Islet of Langerhans (tissue), 1 donor: Measurements from ENCODE around the gene SLC2A1.

ENCODE experiments used
- FAIRE-seq: peaks from one replicate; lab custom pipeline; 2011; peaks lifted over from hg19 to GRCh38; lab: Jason Lieb, UNC

The SLC2A1 gene

GRCh38 chr1:42979896-42980800 is 21.5 kb upstream of the SLC2A1 start:
- no peak for FAIRE-seq

DNA sequence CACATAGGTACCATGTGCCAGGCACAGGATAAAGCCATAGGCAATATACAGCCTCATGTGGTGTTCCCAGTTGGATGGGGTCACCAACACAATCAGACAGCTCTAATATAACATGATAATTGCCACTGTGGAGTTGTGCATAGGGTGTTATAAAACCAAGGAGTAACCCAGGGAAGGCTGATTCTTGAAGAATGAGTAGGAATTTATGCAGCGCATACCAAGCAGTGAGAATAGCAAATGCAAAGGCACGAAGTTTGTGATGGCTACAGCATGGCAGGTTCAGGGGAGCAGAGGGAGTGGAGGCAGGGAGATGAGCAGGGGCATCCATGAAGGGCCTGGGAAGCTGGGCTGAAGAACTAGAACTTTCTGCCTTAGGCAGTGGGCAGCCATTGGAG is 20.4 kb upstream of the SLC2A1 start:
- FAIRE-seq = no peak

DNA sequence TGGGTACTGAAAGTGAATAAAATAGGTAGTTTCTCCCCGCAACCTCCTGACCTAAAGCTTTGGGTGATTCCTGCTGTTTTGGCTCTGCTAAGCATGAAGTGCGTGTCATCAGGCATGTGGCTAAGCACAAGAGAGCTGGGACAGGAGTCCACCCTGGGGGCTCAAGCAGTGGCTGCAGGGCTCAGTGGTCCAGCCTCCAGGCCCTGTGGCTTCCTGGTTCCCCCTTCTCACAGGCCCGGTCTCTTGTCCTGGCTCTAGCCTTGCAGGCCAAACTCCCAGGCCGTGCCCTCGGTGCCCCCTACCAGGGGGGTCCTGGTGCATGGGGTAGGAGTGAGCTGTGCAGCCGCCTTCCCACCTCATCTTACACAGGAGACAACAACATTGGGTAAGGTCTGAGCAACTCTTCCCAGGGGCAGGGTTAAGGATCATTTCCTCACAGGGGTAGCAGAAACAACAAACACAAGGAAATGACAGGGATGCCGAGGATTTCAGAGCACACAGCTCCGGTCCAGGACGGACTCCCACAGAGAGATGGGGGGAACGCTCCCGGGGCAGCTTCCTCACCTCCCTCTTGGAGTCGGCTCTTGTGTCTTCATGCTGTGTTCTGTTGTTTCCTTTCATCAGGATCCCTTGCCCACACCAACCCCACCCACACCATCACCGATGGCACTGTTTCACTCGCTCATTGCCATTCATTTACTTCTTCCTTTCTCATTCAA is 19.8 kb upstream of the SLC2A1 start:
- no peak for FAIRE-seq

DNA sequence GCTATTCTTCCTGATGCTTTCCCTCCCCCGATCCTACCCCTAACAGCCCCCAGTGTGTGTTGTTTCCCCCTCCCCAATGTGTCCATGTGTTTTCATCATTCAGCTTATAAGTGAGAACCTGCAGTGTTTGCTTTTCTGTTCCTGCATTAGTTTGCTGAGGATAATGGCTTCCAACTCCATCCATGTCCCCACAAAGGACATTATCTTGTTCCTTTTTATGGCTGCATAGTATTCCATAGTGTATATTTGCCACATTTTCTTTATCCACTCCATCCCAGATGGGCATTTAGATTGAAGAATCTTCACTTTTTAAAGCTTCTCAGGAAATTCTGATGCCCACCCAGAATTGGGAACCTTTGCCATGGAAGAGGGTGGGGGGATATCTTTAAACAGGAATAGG is 19.0 kb upstream of the SLC2A1 start:
- no peak for FAIRE-seq

- no peak for FAIRE-seq
These were observed 17.0 kb upstream of the SLC2A1 start for GRCh38 chr1:42975561-42976225.

GRCh38 chr1:42974767-42975437 is 16.2 kb upstream of the SLC2A1 start:
- FAIRE-seq = no peak

DNA sequence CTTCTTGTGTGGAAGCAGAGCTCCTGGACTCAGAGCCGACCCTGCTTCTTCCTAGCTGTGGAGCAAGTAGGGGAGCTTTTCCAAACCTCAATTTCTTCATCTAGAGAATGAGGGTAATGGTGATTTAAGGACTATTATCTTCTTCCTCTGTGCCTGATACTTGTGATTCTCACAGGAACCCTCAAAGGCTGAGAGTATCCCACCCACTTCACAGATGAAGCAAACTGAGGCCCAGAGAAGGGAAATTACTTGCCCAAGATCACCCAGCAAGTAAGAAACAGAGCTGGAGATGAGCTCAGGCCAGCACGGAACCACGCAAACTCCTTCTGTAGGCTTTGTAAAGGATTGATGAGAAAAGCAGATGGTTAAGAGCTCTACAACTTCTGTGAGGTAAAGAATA is 15.1 kb upstream of the SLC2A1 start:
- FAIRE-seq = no peak

DNA sequence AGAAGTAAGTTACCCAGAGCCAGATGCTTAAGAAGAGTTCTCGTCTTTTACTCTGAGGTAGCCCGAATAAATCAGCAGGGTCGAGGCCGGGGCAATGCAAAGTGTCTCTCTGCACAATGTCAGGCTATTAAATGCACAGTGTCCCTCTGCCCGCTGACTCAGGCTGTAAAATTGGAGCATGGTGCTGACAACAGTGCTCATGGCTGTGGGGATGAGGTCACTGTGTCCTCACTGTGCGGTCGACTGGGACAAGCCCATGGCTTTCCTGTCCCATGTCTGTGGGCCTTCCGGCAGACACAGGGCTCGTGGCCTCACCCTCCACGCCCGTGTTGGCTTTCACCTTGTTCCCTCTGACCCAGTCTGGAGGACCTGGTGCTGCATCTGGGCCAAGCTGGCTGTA is 14.6 kb upstream of the SLC2A1 start:
- no peak for FAIRE-seq

DNA sequence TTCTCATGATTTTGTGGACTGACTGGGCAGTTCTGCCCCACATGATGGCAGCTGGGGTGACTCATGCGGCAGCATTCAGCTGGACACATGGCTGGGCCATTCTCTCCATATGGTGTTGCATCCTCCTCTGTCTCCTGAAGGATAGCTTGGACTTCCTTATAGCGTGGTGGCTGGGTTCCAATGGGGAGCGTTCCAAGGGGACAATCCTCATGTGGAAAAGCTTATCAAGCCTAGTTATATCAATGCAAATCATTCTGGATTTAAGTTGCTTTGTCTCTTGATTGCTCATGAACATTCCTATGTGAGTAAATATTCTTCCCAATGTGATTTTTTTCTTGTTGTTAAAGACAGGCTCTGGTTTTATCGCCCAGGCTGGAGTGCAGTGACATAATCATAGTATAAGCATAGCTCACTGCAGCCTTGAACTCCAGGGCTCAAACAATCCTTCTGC is 13.2 kb upstream of the SLC2A1 start:
- FAIRE-seq = no peak

GRCh38 chr1:42970143-42970542 is 11.5 kb upstream of the SLC2A1 start:
- no peak for FAIRE-seq

DNA sequence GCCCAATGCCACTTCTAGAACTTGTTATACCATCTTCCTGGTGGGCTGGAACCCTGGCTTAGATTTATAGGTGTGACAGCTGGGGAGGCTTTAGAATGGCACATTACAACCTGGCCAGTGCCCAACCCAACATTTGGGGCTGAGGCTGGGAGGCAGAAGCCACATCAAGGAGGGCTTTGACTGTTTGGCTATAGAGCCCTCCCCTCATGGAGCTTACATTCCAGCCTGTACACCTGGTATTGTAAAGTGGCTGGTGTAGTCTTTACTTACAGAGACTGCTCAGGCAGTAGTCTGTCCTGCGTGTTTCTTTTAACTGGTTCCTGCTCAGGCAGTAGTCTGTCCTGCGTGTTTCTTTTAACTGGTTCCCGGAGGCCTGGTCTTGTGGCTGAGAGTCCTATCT is 10.0 kb upstream of the SLC2A1 start:
- FAIRE-seq = no peak

DNA sequence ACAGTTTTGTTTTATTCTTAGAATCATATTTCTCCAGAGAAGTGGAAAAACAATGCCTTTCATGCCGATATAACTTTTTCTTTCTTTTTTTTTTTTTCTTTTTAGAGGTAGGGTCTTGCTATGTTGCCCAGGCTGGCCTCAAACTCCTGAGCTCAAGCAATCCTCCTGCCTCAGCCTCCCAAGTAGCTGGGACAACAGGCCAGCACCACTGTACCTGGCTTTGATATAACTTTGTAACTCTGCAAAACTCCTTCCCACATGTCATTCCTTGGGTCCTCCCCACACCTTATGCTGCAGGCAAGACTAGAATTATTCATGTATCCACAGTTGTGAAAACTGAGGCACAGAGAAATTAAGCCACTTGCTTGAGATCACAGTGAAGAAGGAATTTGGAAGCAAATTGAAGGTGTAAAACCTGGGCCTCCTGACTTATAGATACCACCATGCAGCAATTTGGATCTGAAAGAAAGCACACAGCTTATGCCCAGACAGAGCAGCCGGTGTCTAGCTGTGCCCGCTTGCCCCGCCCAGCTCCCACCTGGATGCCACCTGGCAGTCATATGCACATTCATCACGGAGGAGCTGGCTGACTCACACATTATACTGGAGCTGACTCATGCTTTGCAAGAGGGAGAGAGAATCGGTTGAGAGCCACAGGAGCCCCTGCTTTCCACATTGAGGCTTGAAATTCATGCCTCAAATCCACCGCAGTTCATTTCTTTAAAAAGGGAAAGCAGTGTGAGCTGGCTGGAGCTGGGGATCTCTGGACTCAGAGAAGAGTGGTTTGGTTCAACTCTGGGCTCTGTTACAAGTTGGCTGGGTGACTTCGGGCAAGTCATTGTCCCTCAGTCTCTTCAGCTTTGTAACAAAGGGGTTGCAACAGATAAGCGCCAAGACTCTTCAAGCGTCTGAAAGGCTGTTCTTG is 8.3 kb upstream of the SLC2A1 start:
- peak; percentile 95 for FAIRE-seq

- FAIRE-seq = no peak
These were observed 6.7 kb upstream of the SLC2A1 start for GRCh38 chr1:42965378-42965777.

GRCh38 chr1:42964044-42964812 is 5.6 kb upstream of the SLC2A1 start:
- FAIRE-seq = no peak

DNA sequence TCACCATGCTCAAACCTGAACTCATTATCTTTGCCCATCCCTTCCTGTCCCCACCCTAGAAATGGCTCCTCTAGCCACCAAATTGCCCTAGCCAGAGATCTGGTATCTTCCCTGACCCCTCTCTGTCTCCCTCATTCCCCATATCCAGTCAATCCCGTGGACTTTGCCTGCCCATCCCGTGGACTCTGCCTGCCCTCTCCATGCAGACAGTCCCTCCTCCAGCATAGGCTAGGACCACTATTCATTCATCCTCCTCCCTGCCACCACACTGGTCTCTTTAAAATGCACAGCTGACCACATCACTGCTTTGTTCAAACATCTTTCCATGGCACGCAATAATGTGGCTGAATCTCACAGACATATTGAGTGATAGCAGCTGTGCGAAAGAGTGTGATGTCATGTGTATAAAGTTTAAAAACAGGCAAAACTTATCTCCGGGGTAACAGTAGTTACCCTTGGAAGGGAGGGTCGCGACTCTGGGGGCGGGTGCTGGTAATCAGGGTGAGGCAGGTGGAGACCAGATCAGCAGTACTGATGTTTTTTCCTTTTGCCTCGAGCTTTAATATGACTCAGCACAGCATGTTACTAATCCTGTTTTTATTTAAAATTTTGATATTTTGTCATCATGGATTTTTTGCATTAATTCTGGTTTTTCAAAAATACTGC is 4.8 kb upstream of the SLC2A1 start:
- FAIRE-seq = no peak

DNA sequence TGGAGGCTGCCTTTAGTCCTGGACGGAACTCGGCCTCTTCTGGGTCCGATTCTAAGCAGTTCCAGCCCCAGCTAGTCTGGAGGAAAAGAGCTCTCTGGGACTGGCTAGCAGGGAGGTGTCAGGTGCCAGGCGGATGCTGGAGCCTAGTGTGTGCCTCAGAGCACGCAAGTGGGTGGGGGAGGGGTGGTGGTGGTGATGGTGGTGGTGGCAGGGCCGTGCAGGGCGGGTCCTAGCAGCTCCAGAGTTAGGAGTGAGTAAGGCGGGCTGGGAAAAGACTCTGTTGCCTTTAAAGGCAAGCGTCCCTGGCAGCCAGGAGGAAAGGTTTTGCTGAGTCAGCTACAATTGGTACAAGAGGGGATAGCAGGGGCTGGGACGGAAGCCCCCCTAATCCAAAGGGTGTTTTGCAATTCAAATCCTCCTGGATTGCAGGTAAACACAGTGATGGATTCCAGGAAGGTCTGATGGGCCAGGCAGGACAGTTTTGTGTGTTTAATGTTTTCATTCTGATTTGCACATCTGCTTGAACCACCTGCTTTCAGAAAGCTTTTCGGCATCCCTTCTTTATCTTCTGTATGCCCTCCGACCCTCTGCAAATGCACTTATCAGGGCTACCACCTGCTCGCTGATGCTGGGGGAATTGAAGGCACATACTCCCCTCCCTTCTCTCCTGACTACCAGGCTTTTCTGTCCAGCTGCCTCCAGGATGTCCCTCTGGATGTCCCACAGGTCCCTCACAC is 4.1 kb upstream of the SLC2A1 start:
- FAIRE-seq = no peak

GRCh38 chr1:42961312-42962091 is 2.8 kb upstream of the SLC2A1 start:
- no peak for FAIRE-seq

GRCh38 chr1:42960566-42961311 is 2.1 kb upstream of the SLC2A1 start:
- FAIRE-seq = no peak
